A673 (cell line): Measurements from ENCODE around the gene SSC5D.

ENCODE experiments used
- CTCF ChIP-seq: fragments of 300-800, 200-600 bp; sonication (generic); conservative IDR thresholded peaks from 2 replicates; pipeline ENCODE4 v1.5.1; 2017; ENCODE audit warnings: low read depth, mild to moderate bottlenecking, antibody characterized with exemption, low read length, moderate library complexity, mixed read lengths
- EZH2 ChIP-seq: fragments of 200-600 bp; sonication (generic); IDR thresholded peaks from 2 replicates; pipeline ENCODE4 v1.6.1; 2017; ENCODE audit warnings: borderline replicate concordance, low read depth, mild to moderate bottlenecking, mixed read lengths, antibody characterized with exemption, low read length; ENCODE audit not compliant: poor library complexity, severe bottlenecking

- TF ChIP-seq CTCF (no peak), EZH2 (no peak)
Measured at GRCh38 chr19:55544014-55544413, 55.8 kb downstream of the SSC5D start.
